ENCODE results near the gene MPND. TPM values are rescaled to one million over a fixed set of nuclear protein-coding genes. Genes with fewer than 3 reads are reported as not detected.

The MPND gene
- total and polyA plus RNA-seq, 2 of the 13 experiments (the other 11 are each of a cell fraction or from before 2014, with no cell fraction given) = 10.8 to 15.8 TPM

DNA sequence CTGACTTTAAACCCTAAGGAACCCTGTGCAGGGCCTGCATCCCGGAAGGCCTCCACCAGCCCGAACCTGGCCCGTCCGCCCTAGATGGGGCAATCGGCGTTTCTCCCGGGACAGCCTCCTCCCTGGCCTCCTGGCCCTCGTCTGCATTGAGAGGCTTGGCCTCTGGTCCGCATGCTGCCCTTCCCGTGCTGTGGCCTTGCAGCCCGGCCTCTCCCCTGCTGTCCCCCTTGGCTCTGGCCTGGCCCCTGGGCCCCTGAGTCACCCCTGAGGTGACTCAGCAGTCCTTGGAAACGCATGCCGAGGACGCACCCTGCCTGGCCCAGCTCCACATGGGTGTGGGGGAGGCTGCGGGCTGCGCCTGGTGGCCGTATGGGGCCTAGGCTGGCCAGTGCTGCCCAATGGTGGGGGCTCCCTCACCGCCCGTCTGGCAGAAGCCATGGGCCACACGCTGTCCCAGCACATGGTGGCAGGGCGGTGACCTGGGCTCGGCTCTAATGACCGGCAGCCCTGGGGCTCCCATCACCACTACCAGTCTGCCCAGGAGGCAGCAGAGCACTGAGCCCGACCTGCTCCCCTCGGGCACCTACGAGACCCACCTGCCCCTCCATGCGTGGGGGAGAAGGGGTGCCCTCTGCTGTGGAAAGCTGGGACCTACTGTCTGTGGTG lies 31.3 kb downstream of the MPND start (continued):
- TF ChIP-seq ZNF878 (CRISPR knock-in tag; IDR thresholded peaks at IDR 0.05) (peak; percentile 65; the same call in 1 of the 2 replicates), GATA4 (IDR thresholded peaks at IDR 0.05; ENCODE audit: borderline replicate concordance, low read depth) (no peak), ZNF510 (CRISPR knock-in tag; IDR thresholded peaks at IDR 0.05; ENCODE audit: low read depth) (no peak; the same call in 1 of the 2 replicates), ZNF260 (CRISPR knock-in tag; IDR thresholded peaks at IDR 0.05; ENCODE audit: borderline replicate concordance, low read depth) (no peak), SSRP1 (CRISPR knock-in tag; IDR thresholded peaks at IDR 0.05) (no peak; the same call in 1 of the 2 replicates), ZNF773 (CRISPR knock-in tag; IDR thresholded peaks at IDR 0.05; ENCODE audit: borderline replicate concordance) (no peak), MATR3 (CRISPR knock-in tag; IDR thresholded peaks at IDR 0.05) (no peak), RAD51 (IDR thresholded peaks at IDR 0.05; ENCODE audit: borderline replicate concordance) (no peak), ZFP37 (CRISPR knock-in tag; IDR thresholded peaks at IDR 0.05; ENCODE audit: borderline replicate concordance) (peak; percentile 93), ZNF34 (CRISPR knock-in tag; IDR thresholded peaks at IDR 0.05; ENCODE audit: borderline replicate concordance) (peak; percentile 33; the same call in 1 of the 2 replicates), ZNF737 (CRISPR knock-in tag; IDR thresholded peaks at IDR 0.05; ENCODE audit: borderline replicate concordance) (no peak), KDM3A (CRISPR knock-in tag; IDR thresholded peaks at IDR 0.05; ENCODE audit: low read depth) (peak; percentile 65; the same call in 1 of the 2 replicates)
- TF ChIP-seq, protein P1, sequence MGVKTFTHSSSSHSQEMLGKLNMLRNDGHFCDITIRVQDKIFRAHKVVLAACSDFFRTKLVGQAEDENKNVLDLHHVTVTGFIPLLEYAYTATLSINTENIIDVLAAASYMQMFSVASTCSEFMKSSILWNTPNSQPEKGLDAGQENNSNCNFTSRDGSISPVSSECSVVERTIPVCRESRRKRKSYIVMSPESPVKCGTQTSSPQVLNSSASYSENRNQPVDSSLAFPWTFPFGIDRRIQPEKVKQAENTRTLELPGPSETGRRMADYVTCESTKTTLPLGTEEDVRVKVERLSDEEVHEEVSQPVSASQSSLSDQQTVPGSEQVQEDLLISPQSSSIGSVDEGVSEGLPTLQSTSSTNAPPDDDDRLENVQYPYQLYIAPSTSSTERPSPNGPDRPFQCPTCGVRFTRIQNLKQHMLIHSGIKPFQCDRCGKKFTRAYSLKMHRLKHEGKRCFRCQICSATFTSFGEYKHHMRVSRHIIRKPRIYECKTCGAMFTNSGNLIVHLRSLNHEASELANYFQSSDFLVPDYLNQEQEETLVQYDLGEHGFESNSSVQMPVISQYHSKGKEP (CRISPR knock-in tag; IDR thresholded peaks at IDR 0.05) = no peak
- TF ChIP-seq, protein P2, sequence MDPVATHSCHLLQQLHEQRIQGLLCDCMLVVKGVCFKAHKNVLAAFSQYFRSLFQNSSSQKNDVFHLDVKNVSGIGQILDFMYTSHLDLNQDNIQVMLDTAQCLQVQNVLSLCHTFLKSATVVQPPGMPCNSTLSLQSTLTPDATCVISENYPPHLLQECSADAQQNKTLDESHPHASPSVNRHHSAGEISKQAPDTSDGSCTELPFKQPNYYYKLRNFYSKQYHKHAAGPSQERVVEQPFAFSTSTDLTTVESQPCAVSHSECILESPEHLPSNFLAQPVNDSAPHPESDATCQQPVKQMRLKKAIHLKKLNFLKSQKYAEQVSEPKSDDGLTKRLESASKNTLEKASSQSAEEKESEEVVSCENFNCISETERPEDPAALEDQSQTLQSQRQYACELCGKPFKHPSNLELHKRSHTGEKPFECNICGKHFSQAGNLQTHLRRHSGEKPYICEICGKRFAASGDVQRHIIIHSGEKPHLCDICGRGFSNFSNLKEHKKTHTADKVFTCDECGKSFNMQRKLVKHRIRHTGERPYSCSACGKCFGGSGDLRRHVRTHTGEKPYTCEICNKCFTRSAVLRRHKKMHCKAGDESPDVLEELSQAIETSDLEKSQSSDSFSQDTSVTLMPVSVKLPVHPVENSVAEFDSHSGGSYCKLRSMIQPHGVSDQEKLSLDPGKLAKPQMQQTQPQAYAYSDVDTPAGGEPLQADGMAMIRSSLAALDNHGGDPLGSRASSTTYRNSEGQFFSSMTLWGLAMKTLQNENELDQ (CRISPR knock-in tag; IDR thresholded peaks at IDR 0.05; ENCODE audit: borderline replicate concordance) = no peak
- TF ChIP-seq, protein P3, sequence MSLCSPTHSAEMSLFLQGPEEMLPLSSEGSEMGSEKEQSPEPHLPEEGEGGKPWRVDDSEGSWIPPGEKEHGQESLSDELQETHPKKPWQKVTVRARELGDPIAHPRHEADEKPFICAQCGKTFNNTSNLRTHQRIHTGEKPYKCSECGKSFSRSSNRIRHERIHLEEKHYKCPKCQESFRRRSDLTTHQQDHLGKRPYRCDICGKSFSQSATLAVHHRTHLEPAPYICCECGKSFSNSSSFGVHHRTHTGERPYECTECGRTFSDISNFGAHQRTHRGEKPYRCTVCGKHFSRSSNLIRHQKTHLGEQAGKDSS (CRISPR knock-in tag; IDR thresholded peaks at IDR 0.05; ENCODE audit: borderline replicate concordance, low read depth) = peak; percentile 70; the same call in 1 of the 2 replicates
- TF ChIP-seq, protein P4, sequence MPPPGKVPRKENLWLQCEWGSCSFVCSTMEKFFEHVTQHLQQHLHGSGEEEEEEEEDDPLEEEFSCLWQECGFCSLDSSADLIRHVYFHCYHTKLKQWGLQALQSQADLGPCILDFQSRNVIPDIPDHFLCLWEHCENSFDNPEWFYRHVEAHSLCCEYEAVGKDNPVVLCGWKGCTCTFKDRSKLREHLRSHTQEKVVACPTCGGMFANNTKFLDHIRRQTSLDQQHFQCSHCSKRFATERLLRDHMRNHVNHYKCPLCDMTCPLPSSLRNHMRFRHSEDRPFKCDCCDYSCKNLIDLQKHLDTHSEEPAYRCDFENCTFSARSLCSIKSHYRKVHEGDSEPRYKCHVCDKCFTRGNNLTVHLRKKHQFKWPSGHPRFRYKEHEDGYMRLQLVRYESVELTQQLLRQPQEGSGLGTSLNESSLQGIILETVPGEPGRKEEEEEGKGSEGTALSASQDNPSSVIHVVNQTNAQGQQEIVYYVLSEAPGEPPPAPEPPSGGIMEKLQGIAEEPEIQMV (CRISPR knock-in tag; IDR thresholded peaks at IDR 0.05; ENCODE audit: low read depth) = peak; percentile 84
- TF ChIP-seq, protein P5, sequence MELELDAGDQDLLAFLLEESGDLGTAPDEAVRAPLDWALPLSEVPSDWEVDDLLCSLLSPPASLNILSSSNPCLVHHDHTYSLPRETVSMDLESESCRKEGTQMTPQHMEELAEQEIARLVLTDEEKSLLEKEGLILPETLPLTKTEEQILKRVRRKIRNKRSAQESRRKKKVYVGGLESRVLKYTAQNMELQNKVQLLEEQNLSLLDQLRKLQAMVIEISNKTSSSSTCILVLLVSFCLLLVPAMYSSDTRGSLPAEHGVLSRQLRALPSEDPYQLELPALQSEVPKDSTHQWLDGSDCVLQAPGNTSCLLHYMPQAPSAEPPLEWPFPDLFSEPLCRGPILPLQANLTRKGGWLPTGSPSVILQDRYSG (CRISPR knock-in tag; IDR thresholded peaks at IDR 0.05) = peak; percentile 66; the same call in 1 of the 2 replicates
- TF ChIP-seq, protein P6, sequence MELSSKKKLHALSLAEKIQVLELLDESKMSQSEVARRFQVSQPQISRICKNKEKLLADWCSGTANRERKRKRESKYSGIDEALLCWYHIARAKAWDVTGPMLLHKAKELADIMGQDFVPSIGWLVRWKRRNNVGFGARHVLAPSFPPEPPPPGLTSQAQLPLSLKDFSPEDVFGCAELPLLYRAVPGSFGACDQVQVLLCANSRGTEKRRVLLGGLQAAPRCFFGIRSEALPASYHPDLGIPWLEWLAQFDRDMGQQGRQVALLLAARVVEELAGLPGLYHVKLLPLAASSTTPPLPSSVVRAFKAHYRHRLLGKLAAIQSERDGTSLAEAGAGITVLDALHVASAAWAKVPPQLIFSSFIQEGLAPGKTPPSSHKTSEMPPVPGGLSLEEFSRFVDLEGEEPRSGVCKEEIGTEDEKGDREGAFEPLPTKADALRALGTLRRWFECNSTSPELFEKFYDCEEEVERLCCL (CRISPR knock-in tag; IDR thresholded peaks at IDR 0.05; ENCODE audit: borderline replicate concordance) = 0 out of 2 replicates have a peak, but pooled peaks have one; percentile 30

All from HepG2 (cell line).